CD4-positive, alpha-beta T cell (primary cell): ENCODE measurements around the gene ANGPTL2. TPM values are rescaled to one million over a fixed set of nuclear protein-coding genes. Genes with fewer than 3 reads are reported as not detected.

Experiments used
- ATAC-seq: fragments of 200-7000 bp; cut with Tn5 transposase; one replicate; pipeline ENCODE4 v1.10.0; 2022; ENCODE audit warnings: mild to moderate bottlenecking; ENCODE audit not compliant: poor library complexity
- CTCF ChIA-PET: fragments of 350-600 bp; sonication (Branson Sonifier 250); formaldehyde crosslinking; loops from one replicate; lab custom pipeline; 2021; ENCODE audit warnings: antibody characterized with exemption, inconsistent platforms; lab: Charles Lee
- POLR2A ChIA-PET: fragments of 350-600 bp; sonication (Branson Sonifier 250); formaldehyde crosslinking; loops from one replicate; lab custom pipeline; 2021; ENCODE audit warnings: antibody characterized with exemption, inconsistent platforms; lab: Charles Lee
- DNase-seq, 14 experiments: peaks; one replicate each; pipeline ENCODE4 v3.0.0-alpha.2; 2013 to 2020; ENCODE audit warnings: mixed read lengths in 2 of 14
- H3K27ac ChIP-seq, 2 donors: one replicate each; pipeline versions ENCODE4 v1.5.1 to v1.7.0; 2013; ENCODE audit warnings: low read length in 2 of 2, low read depth in 1 of 2, mild to moderate bottlenecking in 1 of 2
- H3K27me3 ChIP-seq, 2 experiments: 1 replicate in 1 of 2; 2 replicates in 1 of 2; pipeline versions ENCODE4 v1.6.1 to v1.7.0; 2013; ENCODE audit warnings: low read length in 2 of 2, control low read depth in 1 of 2, mild to moderate bottlenecking in 1 of 2, moderate library complexity in 1 of 2; ENCODE audit not compliant: insufficient read depth in 2 of 2, control insufficient read depth in 1 of 2
- H3K36me3 ChIP-seq: one replicate; pipeline ENCODE4 v1.6.1; 2013; ENCODE audit warnings: low read length, control low read depth; ENCODE audit not compliant: insufficient read depth
- H3K4me1 ChIP-seq: one replicate; pipeline ENCODE4 v1.6.1; 2013; ENCODE audit warnings: low read length, control low read depth; ENCODE audit not compliant: insufficient read depth
- H3K4me3 ChIP-seq: one replicate; pipeline ENCODE4 v1.5.1; 2013; ENCODE audit warnings: mild to moderate bottlenecking, low read length, moderate library complexity
- H3K9me3 ChIP-seq, 2 experiments: 1 replicate in 1 of 2; 2 replicates in 1 of 2; pipeline versions ENCODE4 v1.6.1 to v1.7.0; 2013; ENCODE audit warnings: low read length in 2 of 2, mild to moderate bottlenecking in 2 of 2, control low read depth in 1 of 2, moderate library complexity in 1 of 2; ENCODE audit not compliant: control insufficient read depth in 1 of 2, insufficient read depth in 1 of 2
- H3K27ac Mint-ChIP-seq: one replicate; pipeline ENCODE4 v1.8.0; 2020; ENCODE audit warnings: mixed read lengths
- H3K27me3 Mint-ChIP-seq: one replicate; pipeline ENCODE4 v1.8.0; 2021; ENCODE audit warnings: mixed read lengths
- H3K36me3 Mint-ChIP-seq: one replicate; pipeline ENCODE4 v1.8.0; 2021; ENCODE audit warnings: low read depth, mixed read lengths
- H3K4me1 Mint-ChIP-seq: one replicate; pipeline ENCODE4 v1.8.0; 2021; ENCODE audit warnings: low read depth, mixed read lengths
- H3K4me3 Mint-ChIP-seq: one replicate; pipeline ENCODE4 v1.8.0; 2020; ENCODE audit warnings: mild to moderate bottlenecking, mixed read lengths
- H3K9me3 Mint-ChIP-seq: one replicate; pipeline ENCODE4 v1.8.0; 2020; ENCODE audit warnings: mixed read lengths
- intact Hi-C, 2 experiments: fragments of 100-400 bp; cut with DNase I in 1 of 2; cut with micrococcal nuclease in 1 of 2; formaldehyde crosslinking; loops; one replicate each; pipeline versions ENCODE4 v1.15.1 to v1.9.0; 2023 to 2025; cut with DNase I, micrococcal nuclease
- total RNA-seq, 174 experiments: library from RNA in 2 of 174; stranded (reverse) in 2 of 174; gene quantifications; one replicate each; pipeline ENCODE4 v1.2.3 and lab custom pipeline; 2021 to 2026
- TF ChIP-seq, protein P1 (sequence below): fragments of 200-600 bp; IDR thresholded peaks from one replicate; pipeline ENCODE4 v1.8.0; 2022; ENCODE audit warnings: antibody characterized with exemption, mild to moderate bottlenecking

Gene ANGPTL2
- total RNA-seq, 2 experiments from 2014 or later: not detected

DNA sequence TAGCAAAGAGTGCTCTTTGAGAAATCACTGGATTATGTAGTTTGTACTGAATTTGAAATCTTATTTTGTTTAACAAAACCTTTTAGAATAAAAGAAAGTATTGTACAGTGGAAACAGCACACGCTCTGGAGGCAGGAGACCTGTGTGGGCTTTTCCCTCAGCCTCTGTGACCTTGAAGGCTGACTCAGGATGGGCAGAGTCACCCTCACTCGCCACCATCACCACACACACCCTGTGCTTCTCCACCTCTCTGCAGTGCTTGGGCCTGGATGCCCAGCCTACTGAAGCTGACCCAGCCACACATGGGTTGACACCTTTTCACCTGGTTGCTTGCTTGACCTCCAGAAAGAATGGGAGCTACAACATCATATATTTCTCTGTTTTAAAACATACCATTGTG, 19.6 kb downstream of the ANGPTL2 start:
- Histone ChIP-seq H3K27me3 (no peaks in the 10 kb centered on the region), H3K36me3 (no peaks in the 10 kb centered on the region), H3K4me3 (no peak overlapping the region), H3K27ac (no peak overlapping the region), H3K4me1 (no peaks in the 10 kb centered on the region), H3K9me3 (no peaks in the 10 kb centered on the region)
- DNase-seq (no peak), ATAC-seq (no peak)
- intact Hi-C loops: no loop called here
- Mint-ChIP-seq H3K4me1 (no peaks in the 10 kb centered on the region), H3K9me3 (no peaks in the 10 kb centered on the region), H3K4me3 (no peak overlapping the region), H3K36me3 (no peaks in the 10 kb centered on the region), H3K27ac (no peak overlapping the region), H3K27me3 (no peaks in the 10 kb centered on the region)
- CTCF ChIA-PET: no interaction called here
- TF ChIP-seq, protein P1, sequence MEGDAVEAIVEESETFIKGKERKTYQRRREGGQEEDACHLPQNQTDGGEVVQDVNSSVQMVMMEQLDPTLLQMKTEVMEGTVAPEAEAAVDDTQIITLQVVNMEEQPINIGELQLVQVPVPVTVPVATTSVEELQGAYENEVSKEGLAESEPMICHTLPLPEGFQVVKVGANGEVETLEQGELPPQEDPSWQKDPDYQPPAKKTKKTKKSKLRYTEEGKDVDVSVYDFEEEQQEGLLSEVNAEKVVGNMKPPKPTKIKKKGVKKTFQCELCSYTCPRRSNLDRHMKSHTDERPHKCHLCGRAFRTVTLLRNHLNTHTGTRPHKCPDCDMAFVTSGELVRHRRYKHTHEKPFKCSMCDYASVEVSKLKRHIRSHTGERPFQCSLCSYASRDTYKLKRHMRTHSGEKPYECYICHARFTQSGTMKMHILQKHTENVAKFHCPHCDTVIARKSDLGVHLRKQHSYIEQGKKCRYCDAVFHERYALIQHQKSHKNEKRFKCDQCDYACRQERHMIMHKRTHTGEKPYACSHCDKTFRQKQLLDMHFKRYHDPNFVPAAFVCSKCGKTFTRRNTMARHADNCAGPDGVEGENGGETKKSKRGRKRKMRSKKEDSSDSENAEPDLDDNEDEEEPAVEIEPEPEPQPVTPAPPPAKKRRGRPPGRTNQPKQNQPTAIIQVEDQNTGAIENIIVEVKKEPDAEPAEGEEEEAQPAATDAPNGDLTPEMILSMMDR: no peak
- POLR2A ChIA-PET: no interaction called here

DNA sequence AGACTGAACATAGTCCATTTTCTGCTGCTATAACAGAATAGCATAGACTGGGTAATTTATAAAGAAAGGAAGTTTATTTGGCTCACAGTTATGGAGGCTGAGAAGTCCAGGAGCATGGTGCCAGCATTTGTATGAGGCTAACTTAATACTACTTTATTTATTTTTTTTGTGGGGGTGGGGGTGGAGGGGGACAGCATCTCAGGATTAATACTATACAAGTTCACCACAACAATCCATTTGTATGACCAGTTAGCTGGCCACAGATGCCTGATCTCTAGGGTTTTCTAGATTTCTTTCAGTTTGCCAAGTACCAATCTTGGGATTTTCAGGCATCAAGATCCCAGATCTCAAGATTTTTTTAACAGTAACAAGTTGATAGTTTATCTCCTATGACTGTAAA, 20.3 kb downstream of the ANGPTL2 start:
- H3K27me3 Mint-ChIP-seq: no peaks in the 10 kb centered on the region
- H3K4me3 Mint-ChIP-seq: no peak overlapping the region
- CTCF ChIA-PET: no interaction called here
- ATAC-seq: no peak
- no peaks in the 10 kb centered on the region for H3K36me3 Mint-ChIP-seq
- no peaks in the 10 kb centered on the region for H3K4me1 Mint-ChIP-seq
- H3K9me3 Mint-ChIP-seq: no peaks in the 10 kb centered on the region
- Histone ChIP-seq H3K4me1 (no peaks in the 10 kb centered on the region), H3K27ac (no peak overlapping the region), H3K4me3 (no peak overlapping the region), H3K36me3 (no peaks in the 10 kb centered on the region), H3K27me3 (no peaks in the 10 kb centered on the region), H3K9me3 (no peaks in the 10 kb centered on the region)
- POLR2A ChIA-PET: no interaction called here
- no peak for DNase-seq
- intact Hi-C loops: no loop called here
- TF ChIP-seq, protein P1: no peak
- H3K27ac Mint-ChIP-seq: no peak overlapping the region

DNA sequence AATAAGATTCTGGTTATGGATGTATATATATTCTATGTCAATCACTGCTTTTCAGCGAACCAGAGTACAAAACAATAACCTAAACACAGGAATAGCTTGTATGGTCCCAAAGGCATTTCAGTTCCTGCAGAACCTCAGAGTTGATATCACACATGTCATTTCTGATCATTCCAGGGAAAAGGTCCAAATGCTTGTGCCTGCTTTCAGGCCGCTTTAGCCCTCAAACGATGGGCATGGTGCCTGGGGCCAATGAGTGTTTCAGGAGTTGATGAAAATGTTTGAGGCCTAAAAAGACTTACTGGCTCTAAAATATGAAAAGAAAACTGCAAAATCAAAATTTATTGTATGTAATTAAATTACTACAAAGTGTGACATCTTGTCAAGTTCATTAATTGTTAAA, 22.8 kb downstream of the ANGPTL2 start:
- CTCF ChIA-PET: no interaction called here
- no peaks in the 10 kb centered on the region for H3K36me3 ChIP-seq
- no peak overlapping the region for H3K27ac ChIP-seq
- intact Hi-C loops: no loop called here
- no peaks in the 10 kb centered on the region for H3K9me3 ChIP-seq
- no peaks in the 10 kb centered on the region for H3K4me1 ChIP-seq
- H3K9me3 Mint-ChIP-seq: no peaks in the 10 kb centered on the region
- ATAC-seq (no peak), DNase-seq (no peak)
- no peaks in the 10 kb centered on the region for H3K4me1 Mint-ChIP-seq
- no peak overlapping the region for H3K4me3 ChIP-seq
- no peak overlapping the region for H3K4me3 Mint-ChIP-seq
- no peak overlapping the region for H3K27ac Mint-ChIP-seq
- no peaks in the 10 kb centered on the region for H3K27me3 ChIP-seq
- TF ChIP-seq, protein P1: no peak
- H3K27me3 Mint-ChIP-seq: no peaks in the 10 kb centered on the region
- no peaks in the 10 kb centered on the region for H3K36me3 Mint-ChIP-seq
- POLR2A ChIA-PET: no interaction called here
